Suppressor macrophage treated with lipopolysaccharide for 4 hours (primary cell): ENCODE data around the gene CIPC.

Experiments
- DNase-seq: peaks from one replicate; pipeline ENCODE4 v3.0.0-alpha.2; 2020

The CIPC gene, protein sequence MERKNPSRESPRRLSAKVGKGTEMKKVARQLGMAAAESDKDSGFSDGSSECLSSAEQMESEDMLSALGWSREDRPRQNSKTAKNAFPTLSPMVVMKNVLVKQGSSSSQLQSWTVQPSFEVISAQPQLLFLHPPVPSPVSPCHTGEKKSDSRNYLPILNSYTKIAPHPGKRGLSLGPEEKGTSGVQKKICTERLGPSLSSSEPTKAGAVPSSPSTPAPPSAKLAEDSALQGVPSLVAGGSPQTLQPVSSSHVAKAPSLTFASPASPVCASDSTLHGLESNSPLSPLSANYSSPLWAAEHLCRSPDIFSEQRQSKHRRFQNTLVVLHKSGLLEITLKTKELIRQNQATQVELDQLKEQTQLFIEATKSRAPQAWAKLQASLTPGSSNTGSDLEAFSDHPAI

DNA sequence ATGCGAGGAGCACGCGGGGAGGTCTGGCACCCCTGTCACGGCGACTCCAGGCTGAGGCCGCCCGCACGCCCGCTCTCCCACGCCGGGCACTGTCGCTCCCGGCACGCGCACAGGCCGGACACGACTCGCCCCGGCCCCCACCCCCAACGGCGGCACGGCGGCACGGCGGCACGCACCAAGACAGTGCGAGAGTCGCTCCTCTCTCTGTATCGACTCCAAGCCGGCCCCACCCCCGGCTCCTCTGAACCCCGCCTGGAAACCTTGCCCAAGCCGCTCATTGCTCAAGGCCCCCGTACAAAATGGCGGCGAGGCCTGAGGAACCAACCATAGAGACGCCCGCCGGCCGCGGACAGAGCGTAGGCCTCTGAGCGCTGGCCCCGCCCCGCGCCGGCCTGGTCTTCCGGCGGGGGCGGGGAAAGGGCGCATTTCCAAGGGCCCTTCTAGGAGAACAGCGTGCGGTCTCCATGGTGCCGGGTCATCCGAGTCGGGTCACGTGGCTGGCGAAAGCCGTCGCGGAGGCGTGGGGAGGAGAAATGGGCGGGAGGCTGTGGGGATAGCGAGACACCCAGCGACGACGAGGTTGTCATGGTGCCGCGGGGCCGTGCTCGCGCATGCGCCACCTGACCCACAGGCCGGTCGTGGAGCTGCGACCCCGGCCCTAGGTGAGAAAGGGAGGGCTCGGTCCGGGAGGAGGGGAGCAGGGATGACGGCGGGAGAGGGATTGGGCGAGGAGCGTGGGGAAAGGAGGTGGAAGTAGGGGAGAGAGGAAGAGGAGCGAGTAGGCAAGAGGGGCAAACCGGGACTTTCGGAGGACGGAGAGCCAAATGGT is at the start of gene CIPC:
Gene CIPC, plus strand, starts transcription at position 559 of the 829 bp plus-strand sequence. CDS start 7,451 bp downstream, outside the sequence.
- peak; percentile 100 for DNase-seq

DNA sequence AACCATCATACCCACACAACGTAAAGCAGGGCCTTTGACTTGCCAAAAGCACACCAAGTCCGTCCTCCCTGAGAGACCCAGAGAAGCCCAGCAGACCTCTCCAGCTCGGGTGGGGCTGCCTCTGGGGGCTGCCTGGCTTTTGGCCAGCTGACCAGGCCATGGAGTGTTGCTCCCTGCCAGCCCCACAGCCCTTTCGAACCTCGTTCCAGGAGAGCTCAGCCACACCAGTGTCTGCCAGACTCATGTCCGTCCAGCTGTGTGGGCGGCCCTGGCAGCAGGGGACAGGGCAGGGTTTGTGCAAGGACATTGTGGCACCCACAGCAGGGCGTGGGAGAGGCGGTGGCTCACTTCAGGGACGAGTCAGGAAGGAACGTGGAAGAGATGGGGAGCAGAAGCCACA is 46.9 kb upstream of the CIPC start:
- DNase-seq, result peak; percentile 67

GRCh38 chr14:77052281-77053044 is 45.6 kb upstream of the CIPC start:
- DNase-seq, result no peak

DNA sequence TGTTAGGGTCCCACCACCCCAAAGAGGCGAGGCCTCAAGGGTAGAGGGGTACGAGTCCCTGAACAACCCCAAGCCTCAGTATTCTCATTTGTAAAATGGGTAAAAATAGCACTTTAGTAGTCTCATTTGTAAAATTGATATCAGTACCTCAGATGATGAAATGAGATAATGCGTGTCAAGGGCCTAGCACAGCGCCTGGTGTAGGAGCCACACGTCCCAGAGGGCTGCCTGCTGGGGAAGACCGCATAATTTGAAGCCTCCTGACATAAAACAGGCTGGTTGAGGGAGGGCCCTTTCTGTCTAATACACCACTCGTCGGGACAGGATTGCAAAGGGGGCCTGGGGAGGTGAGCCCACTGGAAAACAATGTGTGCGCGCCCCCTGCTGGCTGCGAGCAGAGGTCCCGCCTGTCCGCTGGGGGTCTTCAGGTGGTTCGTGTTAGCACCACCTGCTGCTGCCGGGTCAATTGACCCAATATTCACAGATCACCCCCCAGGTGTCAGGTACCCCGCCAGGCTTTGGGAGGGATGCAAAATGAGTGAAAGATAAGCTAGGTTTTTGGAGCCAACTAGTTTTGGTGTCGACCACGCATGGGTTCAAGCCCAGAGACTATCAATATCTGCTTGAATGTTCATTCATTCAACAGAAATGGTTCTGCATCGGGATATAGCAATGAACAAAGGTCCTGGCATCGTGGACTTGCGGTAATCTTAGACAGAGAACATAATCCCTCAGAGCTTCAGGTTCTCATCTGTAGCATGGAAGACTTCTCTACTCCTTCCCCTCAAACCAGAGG is 44.8 kb upstream of the CIPC start:
- peak; percentile 62 for DNase-seq

- DNase-seq, result no peak
Observed at GRCh38 chr14:77055306-77055705, 42.8 kb upstream of the CIPC start.

GRCh38 chr14:77055981-77056380 is 42.1 kb upstream of the CIPC start:
- no peak for DNase-seq

GRCh38 chr14:77058117-77058516 is 39.9 kb upstream of the CIPC start:
- DNase-seq, result no peak

DNA sequence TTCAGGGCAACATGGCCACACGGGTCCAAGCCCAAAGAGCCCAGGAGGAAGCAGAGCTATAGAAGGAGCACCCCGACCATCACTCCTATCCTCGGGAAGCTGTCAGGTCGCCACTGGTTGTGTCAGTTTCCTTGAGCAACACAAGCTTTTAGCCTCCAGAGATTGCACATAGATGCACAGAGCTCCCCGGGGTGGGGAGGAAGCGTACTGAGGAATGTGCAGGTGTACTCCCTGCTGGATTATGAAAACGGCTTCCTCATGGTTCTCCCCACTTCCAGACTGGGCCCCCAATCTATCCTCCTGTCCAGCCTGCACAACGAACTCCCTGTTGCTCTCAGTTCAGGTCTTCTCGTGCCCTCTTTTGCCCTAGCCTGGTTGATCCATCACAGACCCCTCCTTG is 39.3 kb upstream of the CIPC start:
- DNase-seq, result no peak

GRCh38 chr14:77059276-77059915 is 38.7 kb upstream of the CIPC start:
- DNase-seq, result peak; percentile 67

GRCh38 chr14:77061630-77062257 is 36.3 kb upstream of the CIPC start:
- no peak for DNase-seq

- DNase-seq, result no peak
Observed at GRCh38 chr14:77062261-77062660, 35.8 kb upstream of the CIPC start.

GRCh38 chr14:77063571-77064171 is 34.4 kb upstream of the CIPC start:
- no peak for DNase-seq

- DNase-seq, result no peak
Observed at GRCh38 chr14:77064521-77065178, 33.4 kb upstream of the CIPC start.

DNA sequence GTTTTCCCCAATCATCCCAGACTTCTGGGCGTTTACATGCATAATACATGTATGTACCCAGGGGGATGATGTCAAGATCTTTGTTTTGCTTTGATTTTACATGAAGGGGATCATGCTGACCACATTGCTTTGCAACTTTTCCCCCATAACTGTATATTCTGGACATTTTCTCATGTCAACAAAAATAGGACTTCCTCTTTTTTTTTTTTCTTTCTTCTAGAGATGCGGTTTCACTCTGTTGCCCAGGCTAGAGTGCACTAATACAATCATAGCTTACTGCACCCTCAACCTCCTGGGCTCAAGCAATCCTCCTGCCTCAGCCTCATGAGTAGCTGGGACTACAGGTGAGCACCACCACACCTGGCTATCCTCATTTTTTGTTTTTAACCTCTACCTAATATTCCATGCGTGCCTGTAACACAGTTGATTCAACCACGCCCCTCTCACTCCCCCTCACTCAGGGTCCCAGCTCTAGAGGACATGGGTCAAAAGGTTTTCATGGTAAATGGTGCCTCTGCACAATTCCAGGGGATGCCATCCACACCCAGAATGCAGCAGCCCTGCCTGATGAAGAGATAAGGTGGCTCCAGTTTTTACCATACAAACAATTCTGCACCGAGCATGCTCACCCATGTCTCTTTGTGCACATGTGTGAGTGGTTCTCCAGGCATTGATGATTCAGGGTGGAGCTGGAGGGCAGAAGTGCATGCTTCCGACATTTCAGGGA is 32.0 kb upstream of the CIPC start:
- no peak for DNase-seq

- no peak for DNase-seq
Observed at GRCh38 chr14:77066578-77067172, 31.4 kb upstream of the CIPC start.

GRCh38 chr14:77067632-77068516 is 30.2 kb upstream of the CIPC start:
- DNase-seq, result peak; percentile 74

DNA sequence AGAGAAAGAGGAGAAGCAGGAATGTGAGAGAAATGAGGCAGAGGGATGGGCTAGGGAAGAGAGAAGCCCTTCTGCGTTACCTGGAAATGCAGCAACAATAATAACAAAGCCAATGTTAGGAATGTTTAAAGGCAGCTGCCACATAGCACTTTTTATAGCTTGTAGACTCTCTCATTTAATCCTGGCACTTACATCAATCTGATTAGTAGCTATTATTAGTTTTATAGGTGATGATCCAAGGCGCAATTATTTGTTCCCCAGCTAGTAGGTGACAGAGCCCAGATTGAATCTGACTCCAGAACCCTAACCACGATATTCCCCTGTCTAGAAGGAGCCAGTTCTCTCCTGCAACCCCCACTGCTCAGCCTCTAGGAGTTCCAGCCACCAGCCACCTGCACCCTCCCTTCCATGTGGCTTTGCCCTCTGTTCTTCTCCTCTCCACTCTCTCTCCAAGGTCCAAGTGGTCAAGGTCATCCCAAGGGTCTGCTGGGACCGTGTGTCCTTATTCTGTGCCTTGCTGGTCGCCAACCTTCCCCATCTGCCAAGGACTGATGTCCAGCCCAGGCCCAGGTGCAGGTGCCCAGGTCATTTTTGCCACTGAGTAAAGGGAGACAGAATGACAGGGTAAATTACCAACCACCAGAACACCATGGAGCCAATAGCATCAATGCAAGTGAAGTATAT is 29.4 kb upstream of the CIPC start:
- DNase-seq, result no peak

DNA sequence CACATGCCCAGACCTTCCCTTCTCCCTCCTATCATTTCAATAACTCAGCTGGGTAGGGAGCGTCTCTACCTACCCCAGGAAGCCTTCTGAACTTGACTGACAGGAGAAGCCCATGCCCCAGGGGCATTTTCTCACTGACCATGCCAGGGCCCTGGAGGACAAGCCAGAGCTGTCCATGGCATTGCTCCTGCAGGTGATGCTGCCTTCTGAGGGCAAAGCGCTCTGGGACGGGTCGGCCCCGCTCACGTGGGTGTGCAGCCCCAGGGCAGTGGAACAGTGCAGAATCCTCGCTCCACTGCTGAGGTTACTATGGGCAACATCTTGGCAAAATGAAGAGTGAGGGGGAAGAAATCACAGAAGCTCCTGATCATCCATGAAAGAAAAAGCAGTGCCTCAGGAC is 28.5 kb upstream of the CIPC start:
- no peak for DNase-seq
